DMS79 treated with DMSO at 0.1 percent for 48 hours (cell line): ENCODE results near the gene ACOT11.

ENCODE experiments used
- DNase-seq: peaks from one replicate; lab custom pipeline; 2025; lab: John Stamatoyannopoulos, UW

ACOT11 gene

DNA sequence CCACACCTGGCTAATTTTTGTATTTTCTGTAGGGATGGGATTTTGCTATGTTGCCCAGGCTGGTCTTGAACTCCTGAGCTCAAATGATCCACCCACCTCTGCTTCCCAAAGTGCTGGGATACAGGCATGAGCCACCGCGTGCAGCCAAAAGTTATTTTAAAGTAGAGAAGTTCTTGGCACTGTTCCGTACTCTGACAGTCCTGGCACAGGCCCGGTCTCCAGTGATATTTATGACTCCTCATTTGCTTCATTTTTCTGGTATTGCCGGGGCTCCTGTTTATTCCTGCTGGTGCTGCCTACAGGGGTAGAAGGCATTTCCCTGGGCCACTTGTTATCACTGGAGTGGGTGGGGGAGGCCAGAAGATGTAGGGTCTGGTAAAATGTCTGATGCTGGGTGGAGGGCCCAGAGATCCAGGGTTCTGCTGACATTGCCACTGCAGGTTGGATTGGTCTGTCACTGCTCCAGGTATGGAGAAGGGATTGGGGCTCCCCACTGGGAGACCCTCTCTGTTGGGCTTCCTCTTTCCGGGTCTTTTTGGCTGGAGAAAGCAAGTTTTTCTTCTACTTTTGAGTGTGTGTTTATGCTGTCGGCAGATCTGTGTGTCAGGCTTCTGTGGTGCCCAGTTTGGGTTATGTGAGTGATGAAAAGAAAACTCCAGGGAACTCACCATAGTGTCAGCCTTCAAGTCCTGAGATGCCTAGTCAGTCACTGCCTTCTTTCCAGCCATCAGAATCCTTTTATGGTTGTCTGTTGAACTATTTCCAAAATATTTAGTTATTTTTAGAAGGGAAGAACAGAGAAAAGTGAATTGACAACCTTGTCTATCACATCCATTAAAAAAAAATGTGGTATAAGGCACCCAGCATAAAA lies 98.0 kb downstream of the ACOT11 start:
- DNase-seq: no peak

DNA sequence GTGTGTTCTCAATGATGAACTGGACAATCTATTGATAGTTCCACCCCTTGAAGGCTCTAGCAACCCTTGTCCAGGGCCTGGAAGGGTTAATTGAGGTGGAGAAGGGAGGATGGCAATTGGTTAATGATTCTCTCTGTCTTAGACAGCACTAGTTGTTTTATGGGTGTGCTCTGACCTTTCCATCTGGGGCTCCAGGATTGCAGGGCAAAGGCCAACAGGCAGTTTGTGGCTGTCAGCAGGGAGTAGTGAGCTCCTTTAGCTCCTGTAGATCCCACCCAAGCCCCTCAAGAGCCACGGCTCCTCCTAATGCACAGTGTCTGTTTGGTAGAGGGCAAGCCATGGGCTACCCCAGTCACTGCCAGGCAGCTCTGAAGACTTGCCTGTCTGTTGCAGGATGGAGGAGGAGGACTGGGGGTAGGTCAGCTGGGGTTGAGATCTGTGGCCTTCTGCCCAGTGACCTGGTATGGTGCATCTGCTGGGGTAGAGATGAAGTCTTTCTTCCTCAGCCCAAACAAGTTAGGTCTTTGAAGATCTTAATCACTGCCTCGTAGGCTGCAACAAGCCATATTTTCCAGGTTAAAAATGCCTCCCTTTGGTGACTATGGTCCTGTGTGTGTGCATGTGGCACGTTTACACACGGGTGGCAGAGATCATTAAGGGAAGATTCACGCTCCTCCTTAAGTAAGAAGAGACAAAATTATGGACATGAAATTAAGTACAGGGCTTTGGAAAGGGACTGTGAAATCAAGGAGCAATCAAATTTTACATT lies 101.3 kb downstream of the ACOT11 start:
- no peak for DNase-seq

GRCh38 chr1:54649921-54650320 lies 101.9 kb downstream of the ACOT11 start:
- no peak for DNase-seq

DNA sequence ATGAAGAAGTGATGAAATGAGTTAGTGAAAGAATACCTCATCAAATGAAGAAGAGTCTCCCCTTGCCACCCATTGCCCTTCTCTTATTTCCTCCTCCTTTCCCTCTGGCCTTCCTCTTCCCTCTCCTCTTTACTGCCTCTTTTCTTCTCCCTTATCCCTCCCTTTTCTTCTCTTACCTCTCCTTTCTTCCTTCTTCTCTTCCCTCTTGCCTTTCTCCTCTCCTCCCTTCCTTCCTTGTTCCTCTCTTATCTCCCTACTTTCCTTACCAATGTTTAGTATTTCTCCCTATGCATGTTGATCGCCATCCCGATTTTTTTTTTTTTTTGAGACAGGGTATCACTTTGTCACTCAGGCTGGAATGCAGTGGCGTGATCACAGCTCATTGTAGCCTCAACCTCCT lies 102.4 kb downstream of the ACOT11 start:
- no peak for DNase-seq

GRCh38 chr1:54651608-54652007 lies 103.6 kb downstream of the ACOT11 start:
- no peak for DNase-seq

GRCh38 chr1:54652168-54652567 lies 104.1 kb downstream of the ACOT11 start:
- no peak for DNase-seq

- DNase-seq: no peak
Observed at GRCh38 chr1:54653036-54653435, 105.0 kb downstream of the ACOT11 start.

DNA sequence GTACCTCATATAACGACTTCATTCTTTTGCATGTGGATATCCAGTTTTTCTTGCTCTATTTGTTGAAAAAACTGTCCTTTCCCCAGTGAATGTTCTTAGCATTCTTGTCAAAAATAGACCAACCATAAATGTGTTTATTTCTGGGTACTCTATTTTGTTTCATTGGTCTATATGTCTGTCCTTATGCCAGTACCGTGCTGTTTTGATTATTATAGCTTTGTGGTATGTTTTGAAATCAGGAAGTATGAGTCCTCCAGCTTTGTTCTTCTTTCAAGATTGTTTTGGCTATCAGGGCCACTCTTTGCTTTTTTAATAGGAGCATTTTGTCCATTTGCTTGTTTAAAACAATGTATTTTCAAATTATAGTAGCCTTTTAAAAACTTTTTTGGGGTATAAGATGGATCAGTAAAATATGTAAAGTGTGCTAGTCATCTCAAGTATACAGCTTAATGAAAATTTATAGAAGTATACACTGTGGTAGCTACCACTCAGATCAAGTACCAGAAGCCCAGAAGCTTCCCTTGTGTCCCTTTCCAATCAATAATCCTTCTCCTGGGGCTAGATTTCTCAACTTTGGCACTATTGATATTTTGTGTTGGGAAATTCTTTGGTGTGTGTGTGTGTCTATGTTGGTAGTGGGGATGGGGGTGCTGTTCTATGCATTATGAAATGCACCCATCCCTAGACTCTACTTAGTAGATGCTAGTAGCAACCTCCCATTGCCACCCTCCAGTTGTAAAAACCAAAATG lies 110.3 kb downstream of the ACOT11 start:
- DNase-seq: no peak
